ENCODE results near the gene MVB12A. TPM values are rescaled to one million over a fixed set of nuclear protein-coding genes. Genes with fewer than 3 reads are reported as not detected.

The MVB12A gene
- total RNA-seq, 1 donor from 2014 or later: 56.6 TPM

DNA sequence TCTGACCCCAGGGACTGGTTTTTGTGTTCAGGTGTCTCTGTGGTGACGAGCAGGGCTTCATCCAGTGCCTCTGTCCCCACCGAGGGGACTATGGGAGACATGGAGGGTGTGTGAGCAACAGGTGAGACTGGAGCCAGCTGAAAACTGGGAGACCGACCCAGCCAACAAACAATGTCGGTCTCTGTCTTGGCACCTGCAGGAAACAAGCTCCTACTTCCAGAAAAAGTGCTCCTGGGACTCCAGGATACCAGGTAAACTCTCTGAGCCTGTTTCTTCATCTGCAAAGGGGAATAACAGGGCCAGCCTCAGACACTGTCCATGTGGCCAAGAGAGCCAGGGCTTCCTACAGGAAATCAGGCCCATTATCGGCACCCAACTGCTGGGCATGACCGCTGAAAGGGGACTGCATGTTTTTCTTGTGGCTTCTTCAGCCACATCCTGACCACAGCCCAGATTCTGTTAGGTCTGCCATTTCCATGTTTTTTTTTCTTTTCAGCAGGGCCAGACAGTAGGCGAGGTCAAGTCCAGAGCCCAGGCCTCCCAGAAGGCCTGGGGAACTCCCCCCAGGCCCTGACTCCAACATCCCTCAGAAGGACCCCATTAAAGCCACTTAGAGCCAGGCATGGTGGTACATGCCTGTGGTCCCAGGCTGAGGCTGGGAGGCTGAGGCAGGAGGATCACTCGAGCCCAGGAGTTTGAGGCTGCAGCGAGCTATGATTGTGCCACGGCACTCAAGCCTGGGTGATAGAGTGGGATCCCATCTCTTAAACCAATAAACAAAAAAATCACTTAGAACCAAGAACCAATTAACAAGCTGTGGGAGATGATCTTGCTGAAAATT is 13.6 kb upstream of the MVB12A start:
- H3K27ac Mint-ChIP-seq: peak overlapping the region; percentile 60
- H3K27me3 Mint-ChIP-seq: peaks cover 3% of the 10 kb centered on the region
- peaks cover 9% of the 10 kb centered on the region for H3K4me1 Mint-ChIP-seq (ENCODE audit: low read depth)
- DNase-seq (ENCODE audit: low spot score, unreplicated experiment): no peak
- no peak for TF ChIP-seq CTCF (IDR thresholded peaks at IDR 0.05; ENCODE audit: unreplicated experiment)
- H3K4me3 Mint-ChIP-seq (ENCODE audit: low read depth): no peak overlapping the region
- no peaks in the 10 kb centered on the region for H3K9me3 Mint-ChIP-seq (ENCODE audit: low read depth)
- no peaks in the 10 kb centered on the region for H3K36me3 Mint-ChIP-seq (ENCODE audit: insufficient read depth)

- H3K4me1 Mint-ChIP-seq (ENCODE audit: low read depth): peaks cover 9% of the 10 kb centered on the region
- no peak for TF ChIP-seq CTCF (IDR thresholded peaks at IDR 0.05; ENCODE audit: unreplicated experiment)
- DNase-seq (ENCODE audit: low spot score, unreplicated experiment): no peak
- H3K4me3 Mint-ChIP-seq (ENCODE audit: low read depth): no peak overlapping the region
- no peaks in the 10 kb centered on the region for H3K27me3 Mint-ChIP-seq
- H3K27ac Mint-ChIP-seq: peak overlapping the region; percentile 60
- no peaks in the 10 kb centered on the region for H3K9me3 Mint-ChIP-seq (ENCODE audit: low read depth)
- no peaks in the 10 kb centered on the region for H3K36me3 Mint-ChIP-seq (ENCODE audit: insufficient read depth)
Measured at GRCh38 chr19:17406887-17407196, 13.0 kb upstream of the MVB12A start.

DNA sequence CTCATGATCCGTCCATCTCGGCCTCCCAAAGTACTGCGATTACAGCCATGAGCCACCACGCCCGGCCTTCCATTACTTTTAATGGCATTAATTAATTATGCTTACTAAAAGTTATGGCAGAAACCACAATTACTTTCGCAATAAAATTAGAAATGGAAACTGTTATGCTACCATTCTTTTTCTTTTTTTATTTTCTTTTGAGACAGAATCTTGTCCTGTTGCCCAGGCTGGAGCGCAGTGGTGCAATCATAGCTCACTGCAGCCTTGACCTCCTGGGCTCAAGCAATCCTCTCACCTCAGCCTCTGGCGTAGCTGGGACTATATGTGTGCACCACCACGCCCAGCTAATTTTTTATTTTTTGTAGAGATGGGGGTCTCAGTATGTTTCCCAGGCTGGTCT is 9.9 kb upstream of the MVB12A start:
- H3K9me3 Mint-ChIP-seq (ENCODE audit: low read depth): no peaks in the 10 kb centered on the region
- no peak for TF ChIP-seq CTCF (IDR thresholded peaks at IDR 0.05; ENCODE audit: unreplicated experiment)

GRCh38 chr19:17411801-17412200 is 8.0 kb upstream of the MVB12A start:
- Mint-ChIP-seq H3K36me3 (ENCODE audit: insufficient read depth) (no peaks in the 10 kb centered on the region), H3K27me3 (no peaks in the 10 kb centered on the region), H3K27ac (peak overlapping the region; percentile 52), H3K4me3 (ENCODE audit: low read depth) (no peak overlapping the region), H3K9me3 (ENCODE audit: low read depth) (no peaks in the 10 kb centered on the region), H3K4me1 (ENCODE audit: low read depth) (peaks cover 26% of the 10 kb centered on the region)
- no peak for DNase-seq (ENCODE audit: low spot score, unreplicated experiment)
- no peak for TF ChIP-seq CTCF (IDR thresholded peaks at IDR 0.05; ENCODE audit: unreplicated experiment)

More for the DNA sequence above, 9.9 kb upstream of the MVB12A start:
- Mint-ChIP-seq H3K4me3 (ENCODE audit: low read depth) (no peak overlapping the region), H3K36me3 (ENCODE audit: insufficient read depth) (no peaks in the 10 kb centered on the region), H3K4me1 (ENCODE audit: low read depth) (peaks cover 21% of the 10 kb centered on the region), H3K27me3 (no peaks in the 10 kb centered on the region), H3K27ac (no peak overlapping the region)
- no peak for DNase-seq (ENCODE audit: low spot score, unreplicated experiment)

GRCh38 chr19:17414097-17414496 is 5.8 kb upstream of the MVB12A start:
- no peak overlapping the region for H3K4me3 Mint-ChIP-seq (ENCODE audit: low read depth)
- DNase-seq (ENCODE audit: low spot score, unreplicated experiment): no peak
- H3K27me3 Mint-ChIP-seq: no peaks in the 10 kb centered on the region
- H3K9me3 Mint-ChIP-seq (ENCODE audit: low read depth): no peaks in the 10 kb centered on the region
- peaks cover 20% of the 10 kb centered on the region for H3K4me1 Mint-ChIP-seq (ENCODE audit: low read depth)
- no peak overlapping the region for H3K27ac Mint-ChIP-seq
- no peaks in the 10 kb centered on the region for H3K36me3 Mint-ChIP-seq (ENCODE audit: insufficient read depth)
- TF ChIP-seq CTCF (IDR thresholded peaks at IDR 0.05; ENCODE audit: unreplicated experiment): no peak
